HAP-1 (cell line): ENCODE measurements around the gene FH.

Source experiments
- DNase-seq, 2 experiments: peaks; one replicate each; pipeline ENCODE4 v3.0.0-alpha.2; 2016 to 2020; ENCODE audit warnings: low spot score in 2 of 2
- H3K27me3 ChIP-seq: fragments of 250-450 bp; sonication (Bioruptor Pico); 2 replicates; pipeline ENCODE4 v1.5.1; 2020; ENCODE audit warnings: low read depth, mild to moderate bottlenecking, moderate library complexity
- H3K36me3 ChIP-seq: fragments of 250-450 bp; sonication (Bioruptor Pico); replicated peaks from 2 replicates; pipeline ENCODE4 v1.5.1; 2020; ENCODE audit warnings: mild to moderate bottlenecking
- H3K4me1 ChIP-seq: fragments of 250-450 bp; sonication (Bioruptor Pico); 2 replicates; pipeline ENCODE4 v1.5.1; 2020; ENCODE audit warnings: mild to moderate bottlenecking
- H3K4me3 ChIP-seq: fragments of 250-450 bp; sonication (Bioruptor Pico); 2 replicates; pipeline ENCODE4 v1.5.1; 2020; ENCODE audit warnings: mild to moderate bottlenecking, moderate library complexity
- H3K9me3 ChIP-seq: fragments of 250-450 bp; sonication (Bioruptor Pico); 2 replicates; pipeline ENCODE4 v1.5.1; 2020; ENCODE audit warnings: mild to moderate bottlenecking, moderate library complexity
- in situ Hi-C: fragments of 300-500 bp; cut with MboI; formaldehyde crosslinking; loops from 3 replicates; pipeline ENCODE4 v1.14.3; 2020; ENCODE audit warnings: low sequenced_read_pairs, inconsistent platforms, mixed read lengths

Gene FH

DNA sequence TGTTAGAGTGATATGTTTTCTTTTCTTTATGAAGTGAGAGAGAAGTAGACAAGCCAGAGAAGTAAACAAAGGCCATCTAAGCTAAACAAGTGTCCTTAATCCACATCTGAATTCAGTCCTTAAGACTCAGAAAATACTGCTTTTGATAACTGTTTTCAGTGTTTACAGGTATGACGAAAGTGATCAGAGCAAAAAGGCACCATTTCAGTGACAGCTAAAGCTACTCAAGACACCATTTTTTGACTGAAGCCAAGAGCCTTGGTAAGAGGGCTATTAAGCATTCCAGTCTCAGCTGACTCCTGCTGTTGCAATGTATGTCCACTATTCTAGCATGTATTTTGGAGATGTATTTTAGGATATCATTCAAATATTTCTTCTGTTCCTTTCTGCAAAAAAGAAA lies 16.7 kb upstream of the FH start:
- no peaks in the 10 kb centered on the region for H3K27me3 ChIP-seq
- H3K4me1 ChIP-seq: peaks cover 4% of the 10 kb centered on the region; the same call in 1 of the 2 replicates
- no peaks in the 10 kb centered on the region for H3K9me3 ChIP-seq
- H3K4me3 ChIP-seq: no peak overlapping the region
- DNase-seq: no peak
- H3K36me3 ChIP-seq: no peaks in the 10 kb centered on the region
- in situ Hi-C loops: loop anchor here (25.0 kb wide), 1 partner anchor 451 kb away; the partner anchor contains the start of gene MAP1LC3C

DNA sequence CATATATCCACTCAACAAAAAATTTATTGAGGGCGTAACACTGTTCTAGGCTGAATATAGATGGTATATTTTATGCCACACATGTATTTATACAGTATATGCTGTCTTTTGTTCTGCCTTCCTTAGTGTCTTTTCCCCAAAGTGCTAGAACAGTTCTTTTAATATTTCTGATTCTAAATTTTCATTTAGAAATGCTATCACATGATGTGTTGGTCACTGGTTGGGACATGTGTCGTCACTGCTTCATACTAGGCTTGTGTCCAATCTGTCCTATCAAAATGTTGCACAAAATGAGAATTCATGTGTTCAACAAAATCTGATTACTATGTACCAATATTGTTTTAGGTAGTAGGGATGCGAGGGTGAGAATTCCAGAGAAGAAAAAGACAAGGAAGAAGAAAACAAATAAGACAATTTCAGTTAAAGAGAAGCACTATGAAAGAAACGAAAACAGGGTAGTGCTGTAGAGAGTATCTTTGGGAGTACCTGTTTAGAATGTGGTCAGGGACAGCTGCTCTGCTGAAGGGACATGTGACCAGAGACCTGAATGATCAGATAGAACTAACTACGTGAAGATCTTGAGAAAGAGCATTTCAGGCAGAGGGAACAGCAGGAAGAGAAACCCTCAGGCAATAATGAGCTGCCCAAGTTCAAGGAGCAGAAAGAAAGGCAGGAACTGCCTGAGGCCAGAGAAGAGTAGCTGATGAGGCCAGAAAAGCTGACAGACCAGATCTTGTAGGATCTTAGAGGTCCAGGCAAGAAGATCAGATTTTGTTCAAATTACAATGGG lies 14.0 kb upstream of the FH start:
- H3K27me3 ChIP-seq: peaks cover 2% of the 10 kb centered on the region; the same call in 1 of the 2 replicates
- no peaks in the 10 kb centered on the region for H3K36me3 ChIP-seq
- in situ Hi-C loops: loop anchor here (25.0 kb wide), 1 partner anchor 454 kb away; the partner anchor contains the start of gene MAP1LC3C
- H3K4me3 ChIP-seq: no peak overlapping the region
- H3K4me1 ChIP-seq: peaks cover 4% of the 10 kb centered on the region; the same call in 1 of the 2 replicates
- no peak for DNase-seq
- H3K9me3 ChIP-seq: no peaks in the 10 kb centered on the region

DNA sequence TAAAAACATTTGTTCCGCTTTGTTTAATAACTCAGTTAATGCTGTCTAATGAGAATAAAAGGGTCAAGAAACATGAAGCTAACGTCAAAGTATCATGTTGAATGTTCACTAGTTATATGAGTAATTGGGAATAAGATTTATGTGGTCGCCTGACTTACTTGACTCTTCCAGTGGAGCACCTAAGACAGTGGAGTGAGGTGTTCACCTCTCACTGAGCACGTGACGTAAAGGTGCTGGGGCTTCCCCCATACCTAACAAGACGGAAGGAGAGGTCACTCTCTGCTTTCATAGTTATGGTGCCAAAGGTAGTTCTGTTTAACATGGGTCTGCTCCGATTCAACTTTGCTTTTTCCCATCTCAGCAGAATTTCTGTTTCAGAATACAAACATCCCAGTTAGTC lies 13.3 kb upstream of the FH start:
- H3K9me3 ChIP-seq: no peaks in the 10 kb centered on the region
- peaks cover 2% of the 10 kb centered on the region; the same call in 1 of the 2 replicates for H3K27me3 ChIP-seq
- no peaks in the 10 kb centered on the region for H3K36me3 ChIP-seq
- peaks cover 4% of the 10 kb centered on the region; the same call in 1 of the 2 replicates for H3K4me1 ChIP-seq
- in situ Hi-C loops: loop anchor here (25.0 kb wide), 1 partner anchor 454 kb away; the partner anchor contains the start of gene MAP1LC3C
- H3K4me3 ChIP-seq: no peak overlapping the region
- no peak for DNase-seq

DNA sequence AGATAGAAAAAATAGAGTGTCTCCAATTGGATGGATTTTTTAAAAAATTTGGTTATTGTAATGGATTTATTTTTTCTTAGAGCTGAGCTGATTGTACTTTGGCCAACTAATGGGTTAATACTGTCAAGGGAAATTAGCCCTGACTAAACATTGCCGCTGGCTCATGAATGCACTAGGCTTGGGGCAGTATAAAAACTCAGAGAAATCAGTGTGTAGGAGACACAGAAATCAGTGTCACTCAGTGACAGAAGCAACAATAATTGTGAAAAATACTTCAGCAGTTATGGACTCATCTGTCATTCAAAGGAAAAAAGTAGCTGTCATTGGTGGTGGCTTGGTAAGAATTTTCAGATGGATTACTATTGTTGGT lies 12.6 kb upstream of the FH start, which contains the start of gene KMO:
Gene KMO (plus strand): TSS at position 217 of the 370 bp plus-strand sequence. CDS start 67 bp downstream, at position 284.
- no peak for DNase-seq
- peaks cover 4% of the 10 kb centered on the region; the same call in 1 of the 2 replicates for H3K4me1 ChIP-seq
- in situ Hi-C loops: loop anchor here (25.0 kb wide), 1 partner anchor 455 kb away; the partner anchor contains the start of gene MAP1LC3C
- H3K27me3 ChIP-seq: peaks cover 2% of the 10 kb centered on the region; the same call in 1 of the 2 replicates
- peak within 1 kb of the TSS; percentile 28 for H3K4me3 ChIP-seq
- no peaks in the 10 kb centered on the region for H3K9me3 ChIP-seq
- no peaks in the 10 kb centered on the region for H3K36me3 ChIP-seq

DNA sequence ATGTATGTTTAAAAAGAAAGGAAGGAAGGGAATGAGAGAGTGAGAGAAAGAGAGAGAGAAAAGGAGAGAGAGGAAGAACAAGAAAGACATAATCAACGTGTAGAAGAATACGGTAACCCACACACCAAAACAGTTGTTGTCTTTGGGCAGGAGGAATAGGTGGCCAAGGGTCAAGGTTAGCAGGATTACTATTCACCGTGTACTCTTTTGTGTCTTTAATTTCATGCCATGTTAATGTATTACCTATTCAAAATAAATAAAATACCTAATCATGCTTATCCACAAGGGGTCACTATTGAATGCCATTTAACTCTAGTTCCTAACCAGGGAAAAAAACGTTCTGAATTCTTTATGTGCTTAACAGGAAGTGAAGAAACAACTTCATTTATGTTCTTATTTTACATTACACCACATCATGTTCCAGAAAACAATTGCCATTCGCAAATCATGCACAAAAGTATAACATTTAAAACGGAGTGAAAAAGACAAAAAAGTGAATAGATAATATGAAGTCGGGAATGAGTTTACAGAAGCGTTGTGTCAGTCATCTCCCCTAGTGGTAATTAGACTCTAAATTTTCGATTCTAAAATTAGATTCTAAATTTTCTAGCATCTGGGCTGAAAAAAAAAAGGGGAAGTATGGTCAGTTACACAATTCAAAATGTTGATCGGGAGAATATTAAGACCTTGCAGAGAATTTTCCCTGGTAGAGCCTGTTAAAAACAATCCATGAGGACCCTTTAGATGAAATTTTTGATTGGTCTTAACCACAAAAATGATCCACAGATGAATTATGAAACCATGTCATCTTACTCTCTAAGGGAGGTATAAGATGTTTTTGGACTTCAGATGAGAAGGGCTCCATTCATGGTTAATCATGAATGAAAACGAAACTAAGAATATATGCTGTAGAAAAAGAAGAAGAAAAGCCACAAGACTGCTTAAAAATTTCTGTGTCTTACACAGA lies 11.9 kb upstream of the FH start:
- Histone ChIP-seq H3K36me3 (no peaks in the 10 kb centered on the region), H3K4me1 (peaks cover 4% of the 10 kb centered on the region; the same call in 1 of the 2 replicates), H3K9me3 (no peaks in the 10 kb centered on the region), H3K4me3 (peak overlapping the region; percentile 28), H3K27me3 (peaks cover 2% of the 10 kb centered on the region; the same call in 1 of the 2 replicates)
- in situ Hi-C loops: loop anchor here (25.0 kb wide), 1 partner anchor 456 kb away; the partner anchor contains the start of gene MAP1LC3C
- peak in 1 of 2 experiments; percentile 78 for DNase-seq

DNA sequence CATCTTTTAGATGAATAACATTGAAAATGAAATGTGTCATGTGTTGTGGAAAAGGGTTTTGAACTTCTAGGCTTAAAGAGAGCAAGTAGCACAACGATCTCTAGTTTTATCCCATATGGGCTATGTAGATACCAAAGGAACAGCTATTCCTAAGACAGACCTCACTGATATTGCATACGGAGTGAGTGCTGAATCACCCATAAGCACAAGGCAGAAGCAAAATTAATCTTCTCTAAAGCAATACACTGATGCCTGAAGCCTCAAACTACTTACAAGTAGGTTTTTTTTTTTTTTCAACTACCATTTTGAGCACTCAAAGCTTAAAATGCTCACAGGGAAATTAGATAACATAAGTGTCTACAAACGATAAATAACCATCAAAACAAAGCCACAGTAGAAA lies 7.6 kb upstream of the FH start:
- no peak for DNase-seq
- in situ Hi-C loops: loop anchor here (25.0 kb wide), 1 partner anchor 460 kb away; the partner anchor contains the start of gene MAP1LC3C
- no peak overlapping the region for H3K4me3 ChIP-seq
- H3K36me3 ChIP-seq: no peaks in the 10 kb centered on the region
- H3K4me1 ChIP-seq: no peaks in the 10 kb centered on the region; the same call in 1 of the 2 replicates
- peaks cover 10% of the 10 kb centered on the region for H3K27me3 ChIP-seq
- H3K9me3 ChIP-seq: no peaks in the 10 kb centered on the region

DNA sequence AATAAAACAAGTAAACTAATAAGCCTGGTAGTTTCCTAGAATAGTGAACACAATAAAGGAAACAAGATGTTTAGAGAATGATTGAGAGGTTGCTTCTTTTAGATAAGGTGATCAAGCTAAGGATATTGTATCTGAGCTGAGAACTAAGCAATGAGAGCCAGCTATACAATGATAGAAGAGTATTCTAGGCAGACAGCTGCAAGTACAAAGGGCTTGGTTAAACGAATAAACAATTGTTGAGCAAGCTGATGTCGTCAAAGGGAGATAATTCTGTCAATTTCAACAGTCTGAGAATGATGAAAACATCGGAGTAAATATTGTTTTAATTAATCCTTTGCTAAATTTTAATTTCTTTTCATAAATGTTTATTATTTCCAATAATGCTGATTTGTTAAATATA lies 5.5 kb upstream of the FH start:
- no peaks in the 10 kb centered on the region for H3K36me3 ChIP-seq
- no peaks in the 10 kb centered on the region; the same call in 1 of the 2 replicates for H3K4me1 ChIP-seq
- in situ Hi-C loops: loop anchor here (25.0 kb wide), 1 partner anchor 462 kb away; the partner anchor contains the start of gene MAP1LC3C
- no peak overlapping the region for H3K4me3 ChIP-seq
- H3K9me3 ChIP-seq: no peaks in the 10 kb centered on the region
- H3K27me3 ChIP-seq: peaks cover 10% of the 10 kb centered on the region
- DNase-seq: no peak

DNA sequence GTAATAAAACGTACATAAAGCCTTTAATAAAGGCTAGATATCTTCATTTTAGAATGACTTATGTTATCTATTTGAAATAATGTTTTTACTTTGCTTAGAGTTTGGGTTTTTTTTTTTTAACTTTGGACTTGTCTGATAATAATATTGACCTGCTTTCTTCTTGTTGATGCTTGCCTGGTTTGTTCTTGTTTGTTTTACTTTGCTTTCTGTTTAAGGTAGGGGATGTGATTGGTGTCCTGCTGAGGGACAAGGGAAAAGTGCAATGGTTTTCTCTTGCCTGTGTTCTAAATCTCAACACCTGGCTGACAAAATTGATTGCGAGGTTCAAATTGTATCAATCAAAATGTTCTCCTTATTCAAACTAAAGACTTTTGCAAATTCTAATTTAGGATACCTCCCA lies 2.2 kb upstream of the FH start:
- no peak for DNase-seq
- H3K9me3 ChIP-seq: no peaks in the 10 kb centered on the region
- H3K27me3 ChIP-seq: peaks cover 8% of the 10 kb centered on the region
- H3K4me3 ChIP-seq: no peak overlapping the region
- H3K36me3 ChIP-seq: peaks cover 1% of the 10 kb centered on the region; the same call in 1 of the 2 replicates
- H3K4me1 ChIP-seq: peaks cover 6% of the 10 kb centered on the region; the same call in 1 of the 2 replicates
- in situ Hi-C loops: no loop called here

DNA sequence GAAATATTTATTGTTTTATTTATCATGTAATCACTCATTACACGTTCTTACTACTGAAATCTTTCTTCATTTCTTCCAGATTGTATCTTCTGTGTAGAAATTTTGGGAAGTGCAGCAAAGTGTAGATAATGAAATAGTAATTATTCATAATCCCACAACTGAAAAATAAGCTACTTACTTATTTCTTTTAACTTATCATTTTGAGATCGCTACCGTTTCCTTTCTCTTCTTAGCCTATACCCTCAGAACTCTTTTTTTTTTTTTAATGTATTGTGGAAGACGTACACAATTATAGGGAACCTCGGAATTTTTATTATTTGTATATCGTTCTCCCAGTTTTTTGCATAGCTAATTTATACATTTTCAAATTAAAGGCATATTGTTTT lies 518 bp upstream of the FH start:
- in situ Hi-C loops: no loop called here
- H3K4me3 ChIP-seq: peak overlapping the region; percentile 75
- peaks cover 8% of the 10 kb centered on the region for H3K27me3 ChIP-seq
- H3K9me3 ChIP-seq: no peaks in the 10 kb centered on the region
- no peak for DNase-seq
- H3K4me1 ChIP-seq: peaks cover 6% of the 10 kb centered on the region; the same call in 1 of the 2 replicates
- peaks cover 13% of the 10 kb centered on the region for H3K36me3 ChIP-seq

DNA sequence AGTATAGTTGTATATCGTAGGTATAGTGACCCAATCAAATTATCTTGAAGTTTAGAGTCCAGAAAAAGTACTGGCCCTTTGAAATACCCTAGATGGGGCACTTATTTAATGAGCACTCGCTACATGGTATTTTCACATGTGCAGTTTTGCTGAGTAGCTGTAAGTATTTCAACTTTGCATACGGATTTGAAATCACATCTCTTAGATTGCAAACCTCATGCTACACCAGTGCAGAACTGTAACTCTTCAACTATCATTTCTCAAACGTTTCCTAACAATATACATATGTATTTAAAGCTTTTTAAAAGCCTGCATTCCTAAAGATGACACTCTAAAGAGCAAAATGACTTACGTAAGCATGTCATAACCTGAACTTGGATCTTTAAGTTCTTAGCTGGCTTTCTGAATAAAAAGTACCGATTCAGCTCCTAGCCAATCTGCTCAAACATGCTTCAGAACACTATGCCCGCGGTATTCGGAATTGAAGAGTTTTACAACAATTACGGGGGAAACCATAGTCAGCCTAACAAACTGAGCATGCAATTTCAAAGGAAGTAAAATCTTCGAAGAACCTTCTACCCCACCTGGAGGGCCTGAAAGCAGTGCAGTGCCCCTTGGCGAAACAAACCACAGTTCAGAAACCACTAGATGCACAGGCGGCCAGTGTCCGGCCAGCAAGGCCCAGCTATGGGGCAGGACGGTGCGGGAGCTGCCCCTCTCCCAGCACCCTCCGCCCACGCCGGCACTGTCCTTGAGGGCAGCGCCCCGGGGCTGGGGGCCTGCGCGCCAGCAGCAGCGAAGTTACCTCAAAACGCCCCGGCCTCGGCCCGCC lies 863 bp downstream of the FH start:
- Histone ChIP-seq H3K4me3 (peak overlapping the region; percentile 75), H3K9me3 (no peaks in the 10 kb centered on the region), H3K4me1 (peaks cover 6% of the 10 kb centered on the region; the same call in 1 of the 2 replicates), H3K36me3 (peaks cover 27% of the 10 kb centered on the region), H3K27me3 (peaks cover 8% of the 10 kb centered on the region)
- in situ Hi-C loops: no loop called here
- DNase-seq: peak in 1 of 2 experiments; percentile 37

DNA sequence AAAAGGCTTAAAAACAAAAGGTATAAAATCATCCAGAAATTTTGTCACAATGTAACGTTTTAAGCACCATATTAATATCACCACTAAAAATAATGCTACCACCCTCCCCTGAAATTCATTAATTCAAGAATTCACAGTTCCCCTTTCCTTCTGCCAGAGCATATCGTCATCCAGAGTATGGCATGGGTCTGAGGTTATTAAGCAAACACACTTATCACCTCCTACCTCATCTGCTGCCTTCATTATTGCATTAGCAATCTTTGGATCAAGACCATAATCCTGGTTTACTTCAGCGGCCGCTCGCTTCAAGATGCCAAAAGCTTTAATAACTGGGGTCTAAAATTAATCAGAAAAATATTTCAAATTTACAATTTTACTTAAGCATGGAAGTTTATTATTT lies 6.2 kb downstream of the FH start:
- in situ Hi-C loops: no loop called here
- Histone ChIP-seq H3K36me3 (peaks cover 61% of the 10 kb centered on the region), H3K4me1 (peaks cover 6% of the 10 kb centered on the region; the same call in 1 of the 2 replicates), H3K27me3 (no peaks in the 10 kb centered on the region), H3K9me3 (no peaks in the 10 kb centered on the region), H3K4me3 (no peak overlapping the region)
- DNase-seq: no peak

DNA sequence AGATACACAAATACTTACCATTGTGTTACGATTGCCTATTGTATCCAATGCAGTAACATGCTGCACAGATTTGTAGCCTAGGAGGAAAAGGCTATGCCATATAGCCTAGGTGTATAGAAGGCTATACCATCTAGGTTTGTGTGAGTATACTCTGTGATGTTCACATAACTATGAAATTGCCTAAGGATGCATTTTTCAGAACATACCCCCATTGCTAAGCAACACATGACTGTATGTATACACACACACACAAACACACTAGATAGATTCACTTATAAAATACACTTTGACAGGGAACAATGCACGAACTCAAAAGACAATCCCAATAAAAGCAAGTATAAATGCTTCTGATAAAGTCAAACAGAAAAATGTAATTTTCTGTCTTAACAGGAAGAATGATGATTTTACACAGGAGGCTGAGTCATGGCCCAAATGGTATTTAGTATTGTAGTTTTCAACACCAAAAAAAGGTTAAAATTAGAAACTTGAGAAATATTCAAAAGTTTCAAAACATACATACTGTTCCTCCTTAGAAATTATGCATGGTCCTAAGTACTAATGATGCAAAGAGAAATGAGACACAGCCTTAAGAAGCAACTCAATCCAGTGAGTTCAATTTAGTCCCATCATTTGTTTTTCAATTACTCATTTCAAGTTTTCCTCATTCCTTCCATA lies 12.2 kb downstream of the FH start:
- no peak for DNase-seq
- Histone ChIP-seq H3K4me3 (no peak overlapping the region), H3K27me3 (no peaks in the 10 kb centered on the region), H3K9me3 (no peaks in the 10 kb centered on the region), H3K4me1 (no peaks in the 10 kb centered on the region), H3K36me3 (peaks cover 75% of the 10 kb centered on the region)
- in situ Hi-C loops: no loop called here
